GM19397 (cell line): ENCODE measurements around the gene ZBTB16.

Experiments used
- ATAC-seq: cut with Tn5 transposase; IDR thresholded peaks from one replicate; pipeline ENCODE4 v1.9.1; 2021; ENCODE audit warnings: mild to moderate bottlenecking, moderate library complexity; ENCODE audit not compliant: unreplicated experiment

Gene ZBTB16

GRCh38 chr11:114180301-114181055, 121.0 kb downstream of the ZBTB16 start:
- ATAC-seq, result no peak

GRCh38 chr11:114181195-114181594, 121.7 kb downstream of the ZBTB16 start:
- ATAC-seq, result no peak

GRCh38 chr11:114181752-114182151, 122.2 kb downstream of the ZBTB16 start:
- ATAC-seq, result no peak

DNA sequence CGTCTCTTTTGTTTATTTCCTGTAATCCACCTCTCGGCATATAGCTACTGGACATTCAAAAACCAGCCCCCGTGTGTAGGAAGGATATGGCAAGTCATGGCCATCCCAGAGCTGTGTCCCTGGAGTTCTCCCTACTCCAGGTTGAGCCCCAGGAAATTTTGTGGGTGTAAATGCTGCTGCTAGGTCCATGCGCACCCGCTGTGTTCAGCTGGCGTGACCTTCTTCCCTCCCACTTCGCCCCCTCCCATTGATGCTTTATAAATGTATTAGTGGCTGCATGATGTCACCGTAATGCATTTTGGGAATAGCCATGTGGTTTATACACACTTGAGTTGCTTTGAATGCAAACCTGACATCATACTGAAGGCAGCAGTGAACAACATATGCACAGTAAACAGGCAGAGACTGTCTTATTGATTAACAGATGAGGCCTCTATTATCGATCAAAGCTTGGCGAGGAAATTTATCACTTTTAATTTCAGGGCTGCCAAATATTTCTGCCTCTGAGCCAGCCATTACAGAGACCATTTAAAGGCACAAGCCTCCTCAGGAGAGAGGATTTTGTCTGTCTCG, 123.0 kb downstream of the ZBTB16 start:
- ATAC-seq, result no peak

DNA sequence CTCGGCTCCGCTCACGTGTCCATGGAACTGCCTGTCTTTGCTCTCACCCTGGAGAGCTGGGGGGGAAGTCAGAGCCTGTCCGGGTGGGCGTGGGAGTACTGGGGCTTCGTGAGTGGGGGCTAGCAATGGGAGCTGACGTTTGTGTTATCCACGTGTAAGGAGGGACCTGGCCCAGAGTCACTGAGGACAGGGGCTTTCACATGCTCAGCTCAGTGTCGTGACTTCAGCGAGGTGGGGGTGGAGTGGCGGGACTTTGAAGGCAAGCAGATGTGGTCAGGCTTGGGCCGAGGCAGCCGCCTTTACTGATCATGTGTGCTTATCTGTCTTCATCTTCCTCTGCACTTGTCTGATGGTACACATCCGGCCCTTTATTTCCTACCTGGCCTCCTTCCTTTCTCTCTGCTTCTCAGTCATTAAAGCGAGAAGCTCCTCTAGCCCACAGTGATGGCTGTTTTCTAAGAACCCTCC, 123.6 kb downstream of the ZBTB16 start:
- ATAC-seq, result no peak

- ATAC-seq, result no peak
Measured at GRCh38 chr11:114185436-114185835, 125.9 kb downstream of the ZBTB16 start.

DNA sequence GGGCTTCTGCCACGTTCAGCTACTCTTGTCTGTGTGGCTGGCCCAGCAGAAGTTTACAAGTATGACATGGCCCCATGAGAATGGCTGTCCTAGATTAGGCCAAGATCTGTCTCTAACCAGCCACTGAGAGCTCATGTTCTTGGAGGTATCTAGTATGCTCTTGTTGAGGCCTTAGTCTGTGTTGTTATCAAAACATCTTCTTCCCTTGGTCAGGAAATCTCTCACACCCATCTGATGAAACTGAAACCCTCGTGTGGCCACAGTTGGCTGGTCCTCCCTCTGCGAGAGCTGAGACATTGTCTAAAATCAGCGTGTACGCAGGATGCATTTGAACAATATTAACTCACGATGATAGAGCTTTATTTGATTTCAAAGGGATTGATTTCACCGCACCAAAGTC, 127.7 kb downstream of the ZBTB16 start:
- ATAC-seq, result no peak

- no peak for ATAC-seq
Measured at GRCh38 chr11:114188851-114189570, 129.5 kb downstream of the ZBTB16 start.

- no peak for ATAC-seq
Measured at GRCh38 chr11:114190630-114191029, 131.1 kb downstream of the ZBTB16 start.

DNA sequence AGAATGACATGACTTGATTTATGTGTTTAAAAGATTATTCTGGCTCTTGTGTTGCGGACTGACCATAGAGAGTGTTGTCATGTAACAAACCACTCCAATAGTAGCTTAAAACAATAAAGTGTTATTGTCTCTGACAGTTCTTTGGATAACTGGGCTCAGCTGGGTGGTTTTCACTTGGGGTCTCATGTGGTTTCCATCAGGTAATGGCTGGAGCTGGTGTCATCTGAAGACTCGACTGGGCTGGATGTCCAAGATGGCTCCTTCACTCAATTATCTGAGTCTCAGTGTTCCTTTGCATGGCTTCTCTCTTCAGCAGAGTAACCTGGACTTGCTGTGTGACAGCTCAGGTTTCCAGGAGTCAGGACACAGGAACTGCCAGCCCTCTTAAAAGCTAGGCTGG, 132.4 kb downstream of the ZBTB16 start:
- ATAC-seq, result no peak

DNA sequence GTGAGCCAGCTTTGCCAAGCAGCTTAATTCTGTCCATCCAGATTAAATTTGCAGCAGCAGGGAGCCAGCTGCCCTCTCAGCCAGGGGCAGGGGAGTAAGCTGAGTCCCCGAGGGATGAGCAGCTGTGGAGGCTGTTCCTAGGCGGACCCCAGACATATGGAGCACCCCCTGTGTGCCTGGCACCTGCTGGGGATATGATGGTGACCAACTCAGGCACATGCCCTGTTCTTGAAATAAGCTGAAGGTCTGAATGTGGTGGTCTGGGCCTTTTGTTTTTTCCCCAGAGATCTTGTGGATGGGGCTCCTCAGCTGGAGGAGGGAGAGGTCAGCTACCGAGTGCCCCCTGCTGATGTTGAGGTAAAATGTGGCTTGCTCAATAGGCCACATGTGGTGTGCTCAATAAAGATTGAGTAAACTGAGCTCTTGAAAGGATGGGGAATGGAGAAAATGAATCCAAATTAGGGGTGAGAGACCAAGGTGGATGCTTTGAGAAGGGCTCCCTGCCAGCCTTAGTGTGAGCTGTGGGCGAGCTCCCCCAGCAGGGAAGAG, 133.4 kb downstream of the ZBTB16 start:
- ATAC-seq, result no peak

DNA sequence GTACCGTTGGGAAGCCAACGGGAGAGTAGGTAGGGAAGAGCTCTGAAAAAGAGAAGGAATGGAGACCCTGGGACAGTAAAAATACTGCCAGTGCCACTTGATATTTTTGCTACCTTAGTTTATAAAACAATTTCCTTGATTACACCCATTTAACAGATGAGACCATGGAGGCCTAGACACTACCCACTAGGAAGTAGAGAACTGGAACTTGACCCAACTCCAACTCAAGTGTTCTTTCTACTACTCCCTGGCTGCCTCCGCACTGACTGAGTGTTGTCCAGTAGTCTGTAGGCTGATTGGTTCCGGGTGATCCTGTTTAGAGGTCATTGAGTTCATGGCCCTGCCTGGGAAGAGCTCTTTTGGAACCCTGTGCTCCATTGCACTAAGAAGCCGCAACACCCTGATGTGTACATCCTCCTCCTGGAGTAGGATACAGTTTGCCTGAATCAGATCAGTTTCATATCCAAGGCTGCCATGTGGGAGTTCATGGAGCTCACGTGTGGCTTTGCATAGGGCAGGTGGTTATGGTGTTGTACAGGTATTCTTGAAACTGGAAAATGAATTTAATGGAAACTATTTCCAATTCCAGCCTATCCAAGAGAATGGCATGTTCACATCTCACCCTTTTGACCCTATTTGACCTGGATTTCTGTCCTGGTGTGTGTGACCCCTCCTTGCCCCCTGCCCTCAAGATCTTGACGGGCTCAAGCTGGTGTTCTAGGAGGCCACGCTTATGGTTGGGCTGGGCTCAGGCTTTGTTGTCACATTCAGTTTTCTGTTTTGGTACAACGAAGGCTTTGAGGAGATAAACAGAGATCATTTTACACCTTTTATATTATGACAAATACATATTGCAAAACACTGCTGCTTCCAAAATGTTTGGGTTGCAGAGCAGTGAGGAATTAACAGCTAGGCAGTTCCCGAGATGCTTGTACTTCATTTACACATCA, 134.5 kb downstream of the ZBTB16 start:
- ATAC-seq, result no peak

GRCh38 chr11:114194702-114195101, 135.2 kb downstream of the ZBTB16 start:
- no peak for ATAC-seq

- no peak for ATAC-seq
Measured at GRCh38 chr11:114195151-114195550, 135.6 kb downstream of the ZBTB16 start.

- no peak for ATAC-seq
Measured at GRCh38 chr11:114195981-114196731, 136.6 kb downstream of the ZBTB16 start.

DNA sequence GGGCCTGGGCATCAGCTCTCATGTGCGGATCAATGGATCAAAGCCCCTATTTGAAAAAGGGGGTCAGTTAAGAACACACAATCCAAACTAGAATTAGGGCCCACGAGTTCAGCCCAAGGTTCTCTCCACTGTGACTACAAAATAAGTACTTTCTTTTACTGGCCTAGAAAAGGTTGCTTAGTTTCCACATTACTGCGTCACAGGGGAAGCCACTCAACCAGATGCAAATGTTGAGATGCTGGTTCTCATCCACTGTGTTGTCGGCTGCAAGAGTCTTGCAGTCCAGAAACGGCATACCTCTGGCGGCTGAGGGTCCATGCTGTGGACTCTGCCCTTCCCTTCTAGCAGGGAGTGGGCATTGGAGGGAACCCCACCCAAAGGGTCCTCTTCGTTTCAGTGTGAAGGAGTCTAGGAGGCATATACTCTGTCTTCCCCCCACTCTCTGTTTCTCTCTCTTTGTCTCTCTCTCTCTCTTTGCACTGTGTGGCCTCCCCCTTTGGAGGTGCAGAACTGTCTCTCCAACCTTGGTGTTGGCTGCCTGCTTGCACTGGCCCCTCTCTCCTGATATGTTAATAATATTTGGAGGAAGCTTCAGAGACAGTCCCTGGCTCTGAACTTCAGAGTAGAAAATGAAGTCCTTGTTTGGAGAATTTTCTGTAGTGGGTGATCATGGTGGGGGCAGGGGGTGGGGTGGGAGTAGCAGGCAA, 137.6 kb downstream of the ZBTB16 start:
- ATAC-seq, result no peak

DNA sequence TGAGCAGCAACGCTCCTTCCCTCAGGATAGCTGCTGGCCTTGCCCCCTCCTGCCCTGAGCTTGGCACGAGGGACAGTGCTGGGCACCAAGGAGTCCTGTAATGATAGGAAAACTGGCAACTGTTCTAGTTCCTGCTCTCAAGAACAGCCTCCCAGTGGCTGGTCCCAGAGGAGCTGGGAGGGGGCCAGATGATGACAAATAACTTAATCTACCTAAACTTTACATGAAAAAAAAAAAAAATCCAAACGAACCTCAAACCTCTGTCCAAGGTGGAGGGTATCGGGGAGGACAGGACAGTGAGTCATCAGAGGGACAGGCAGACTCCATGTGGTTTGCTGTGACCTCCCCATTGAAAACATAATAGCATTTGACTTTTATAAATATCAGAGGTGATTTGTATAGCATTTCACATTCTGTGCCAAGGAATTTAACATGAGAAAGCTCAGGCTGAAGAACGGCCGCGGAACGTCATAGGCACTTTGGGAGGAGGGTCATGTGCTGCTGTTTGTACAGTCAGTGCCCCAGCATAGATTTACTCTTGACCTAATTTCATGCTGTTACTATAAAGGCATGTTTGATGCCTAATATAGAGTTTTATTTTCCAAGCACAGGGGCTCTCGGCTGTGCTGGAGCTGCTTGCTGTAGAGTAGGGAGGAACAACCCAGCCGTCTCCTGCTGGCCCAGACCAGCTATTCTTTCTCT, 138.4 kb downstream of the ZBTB16 start:
- no peak for ATAC-seq

- no peak for ATAC-seq
Measured at GRCh38 chr11:114199051-114199450, 139.5 kb downstream of the ZBTB16 start.
